GM12892 (cell line): ENCODE data around the gene C2orf74.
"Not testable (repeated sequence)": the region's sequence is repeated elsewhere in the genome, so short reads cannot be mapped to it uniquely, and the experiment has no call there.

Experiments used
- POLR2A ChIP-seq: IDR thresholded peaks from 2 replicates; pipeline ENCODE4 v1.6.1; 2011; ENCODE audit warnings: low read depth, low read length, control low read depth
- TAF1 ChIP-seq: IDR thresholded peaks from 2 replicates; pipeline ENCODE4 v1.6.1; 2011; ENCODE audit warnings: low read depth, mild to moderate bottlenecking, control low read depth, low read length, borderline replicate concordance

DNA sequence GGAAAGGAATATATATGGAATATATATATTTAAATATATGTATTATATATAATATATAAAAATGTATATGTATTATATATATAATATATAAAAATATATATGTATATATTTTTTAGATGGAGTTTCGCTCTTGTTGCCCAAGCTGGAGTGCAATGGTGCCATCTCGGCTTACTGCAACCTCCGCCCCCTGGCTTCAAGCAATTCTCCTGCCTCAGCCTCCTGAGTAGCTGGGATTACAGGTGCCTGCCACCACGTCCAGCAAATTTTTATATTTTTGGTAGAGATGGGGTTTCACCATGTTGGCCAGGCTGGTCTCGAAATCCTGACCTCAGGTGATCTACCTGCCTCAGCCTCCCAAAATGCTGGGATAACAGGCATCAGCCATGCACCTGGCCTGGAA is 13.9 kb upstream of the C2orf74 start:
- not testable (repeated sequence) for TF ChIP-seq TAF1, POLR2A
